Measurements from ENCODE around the gene BMP4. TPM values are rescaled to one million over a fixed set of nuclear protein-coding genes. Genes with fewer than 3 reads are reported as not detected.

BMP4 gene
- 10 to 100 TPM; 11.7 to 14.5 TPM for total RNA-seq

- no peaks in the 10 kb centered on the region for H3K27me3 ChIP-seq
- peak within 1 kb of the TSS; percentile 61 to 82 for H3K9ac ChIP-seq (ENCODE audit: low read depth in 2 of 2, low read length in 2 of 2)
- intact Hi-C loops (cut with DNase I): no loop called here
Observed at GRCh38 chr14:53956427-53957201, at the start of gene BMP4. BMP4 (minus strand) TSS chr14:53956825; CDS start chr14:53952222, 4,603 bp downstream.

DNA sequence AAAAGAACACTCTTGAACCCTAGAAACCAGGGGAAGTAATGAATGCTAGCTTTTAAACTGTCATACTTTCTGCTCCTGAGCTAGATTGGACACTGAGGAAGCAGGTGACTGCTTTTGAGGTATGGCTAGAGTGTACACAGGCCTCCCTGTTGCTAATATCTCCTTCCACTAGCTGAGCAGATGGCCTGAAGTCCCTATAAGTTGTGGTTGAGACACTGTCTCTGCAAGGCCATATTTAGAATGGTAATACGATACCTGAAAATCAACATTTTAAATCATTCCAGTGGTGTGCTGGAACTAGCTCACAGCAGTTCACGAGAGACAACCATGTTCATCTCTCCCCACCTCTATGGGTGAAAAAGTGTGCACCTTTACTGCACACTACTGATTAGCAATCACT lies 46.4 kb upstream of the BMP4 start:
- Histone ChIP-seq H3K36me3 (no peaks in the 10 kb centered on the region), H3K4me3 (no peak overlapping the region), H3K9me3 (no peaks in the 10 kb centered on the region), H3K4me1 (no peaks in the 10 kb centered on the region), H3K9ac (ENCODE audit: low read depth in 2 of 2, low read length in 2 of 2) (no peak overlapping the region), H3K27me3 (no peaks in the 10 kb centered on the region), H3K27ac (no peak overlapping the region)
- intact Hi-C loops (cut with DNase I): no loop called here
- no peak for DNase-seq
- TF ChIP-seq CTCF (IDR thresholded peaks at IDR 0.05): no peak

More at GRCh38 chr14:53956427-53957201, at the start of gene BMP4:
- Histone ChIP-seq H3K4me3 (peak within 1 kb of the TSS; percentile 50), H3K27ac (peak within 1 kb of the TSS; percentile 81), H3K9me3 (no peaks in the 10 kb centered on the region), H3K36me3 (no peaks in the 10 kb centered on the region), H3K4me1 (peaks cover 4% of the 10 kb centered on the region)
- DNase-seq: peak; percentile 91
- TF ChIP-seq CTCF (IDR thresholded peaks at IDR 0.05): no peak

DNA sequence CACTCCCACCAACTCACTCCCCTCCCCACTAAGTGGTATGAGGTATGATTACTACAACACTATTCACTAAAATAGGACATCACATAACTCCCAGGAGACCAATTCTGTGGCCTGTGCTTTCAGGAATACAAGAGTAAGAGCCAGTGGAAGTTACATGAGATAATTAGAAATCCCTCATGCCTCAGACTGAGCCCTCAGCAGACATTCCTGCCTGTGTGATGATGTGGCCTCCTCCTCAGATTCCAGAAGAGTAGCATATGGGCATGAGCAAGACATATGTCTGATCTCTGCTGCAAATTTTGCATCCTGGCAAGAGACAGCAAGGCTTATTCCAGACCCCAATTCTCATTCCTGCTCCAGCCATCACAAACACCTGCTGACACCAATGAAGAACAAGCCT lies 46.0 kb upstream of the BMP4 start:
- intact Hi-C loops (cut with DNase I): no loop called here
- TF ChIP-seq CTCF (IDR thresholded peaks at IDR 0.05): no peak
- Histone ChIP-seq H3K9me3 (no peaks in the 10 kb centered on the region), H3K27me3 (no peaks in the 10 kb centered on the region), H3K36me3 (no peaks in the 10 kb centered on the region), H3K9ac (ENCODE audit: low read depth in 2 of 2, low read length in 2 of 2) (no peak overlapping the region), H3K4me1 (no peaks in the 10 kb centered on the region), H3K4me3 (no peak overlapping the region), H3K27ac (no peak overlapping the region)
- DNase-seq: no peak

- TF ChIP-seq CTCF (IDR thresholded peaks at IDR 0.05): no peak
- Histone ChIP-seq H3K9me3 (no peaks in the 10 kb centered on the region), H3K27me3 (no peaks in the 10 kb centered on the region), H3K27ac (no peak overlapping the region), H3K4me3 (no peak overlapping the region), H3K4me1 (no peaks in the 10 kb centered on the region), H3K9ac (ENCODE audit: low read depth in 2 of 2, low read length in 2 of 2) (no peak overlapping the region), H3K36me3 (no peaks in the 10 kb centered on the region)
- no peak for DNase-seq
- intact Hi-C loops (cut with DNase I): no loop called here
Observed at GRCh38 chr14:54001189-54001878, 44.7 kb upstream of the BMP4 start.

DNA sequence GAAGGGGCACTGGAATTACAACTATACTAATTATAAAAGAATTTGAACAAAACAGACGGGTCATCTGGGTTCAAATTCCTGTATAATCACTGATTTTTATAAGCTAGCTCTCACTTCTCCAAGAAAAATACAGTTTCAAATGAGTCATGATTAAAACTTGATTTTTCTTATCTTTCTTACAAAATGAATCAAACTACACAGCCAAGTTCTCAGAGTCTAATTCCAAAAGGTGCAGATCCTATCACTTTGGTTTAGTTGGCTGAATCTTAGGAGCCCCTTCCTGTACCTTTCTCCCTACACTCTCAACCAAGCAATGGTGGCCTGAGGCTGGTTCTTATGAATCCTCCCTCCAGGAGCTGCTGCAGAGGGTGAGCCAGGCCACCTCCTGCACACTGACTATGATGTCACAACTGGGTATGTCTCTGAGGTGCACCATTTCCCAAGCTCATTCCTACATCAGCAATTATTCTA lies 43.8 kb upstream of the BMP4 start:
- Histone ChIP-seq H3K4me1 (no peaks in the 10 kb centered on the region), H3K4me3 (no peak overlapping the region), H3K27ac (no peak overlapping the region), H3K27me3 (no peaks in the 10 kb centered on the region), H3K36me3 (no peaks in the 10 kb centered on the region), H3K9ac (ENCODE audit: low read depth in 2 of 2, low read length in 2 of 2) (no peak overlapping the region), H3K9me3 (no peaks in the 10 kb centered on the region)
- no peak for TF ChIP-seq CTCF (IDR thresholded peaks at IDR 0.05)
- intact Hi-C loops (cut with DNase I): no loop called here
- no peak for DNase-seq

Measured in colonic mucosa (tissue), 4 donors.